Endodermal cell (in vitro differentiated cells): ENCODE measurements around the gene STK35. TPM values are rescaled to one million over a fixed set of nuclear protein-coding genes. Genes with fewer than 3 reads are reported as not detected.

Experiments used
- DNase-seq: peaks from one replicate; pipeline ENCODE4 v3.0.0-alpha.2; 2017
- H3K27ac ChIP-seq: 2 replicates; pipeline ENCODE4 v1.5.1; 2013; ENCODE audit warnings: mild to moderate bottlenecking, low read depth, low read length, moderate library complexity
- H3K27me3 ChIP-seq: 2 replicates; pipeline ENCODE4 v1.6.1; 2013; ENCODE audit warnings: mild to moderate bottlenecking, low read length, moderate library complexity; ENCODE audit not compliant: insufficient read depth, control insufficient read depth, poor library complexity, severe bottlenecking
- H3K36me3 ChIP-seq: 2 replicates; pipeline ENCODE4 v1.7.0; 2013; ENCODE audit warnings: mild to moderate bottlenecking, low read length, moderate library complexity; ENCODE audit not compliant: control insufficient read depth, insufficient read depth
- H3K4me1 ChIP-seq: one replicate; pipeline ENCODE4 v1.7.0; 2013; ENCODE audit warnings: low read length; ENCODE audit not compliant: control insufficient read depth, insufficient read depth
- H3K4me3 ChIP-seq: 2 replicates; pipeline ENCODE4 v1.5.1; 2013; ENCODE audit warnings: mild to moderate bottlenecking, low read length, moderate library complexity
- H3K9ac ChIP-seq: 2 replicates; pipeline ENCODE4 v1.6.1; 2013; ENCODE audit warnings: mild to moderate bottlenecking, low read length, moderate library complexity; ENCODE audit not compliant: poor library complexity, severe bottlenecking; ENCODE audit errors: extremely low read depth
- H3K9me3 ChIP-seq: 2 replicates; pipeline ENCODE4 v1.6.1; 2013; ENCODE audit warnings: mild to moderate bottlenecking, low read length, moderate library complexity; ENCODE audit not compliant: control insufficient read depth
- H3K27ac Mint-ChIP-seq: 2 replicates; pipeline ENCODE4 v1.8.0; 2020; ENCODE audit warnings: mixed read lengths
- H3K27me3 Mint-ChIP-seq: 2 replicates; pipeline ENCODE4 v1.8.0; 2021; ENCODE audit warnings: mild to moderate bottlenecking, mixed read lengths; ENCODE audit not compliant: insufficient read depth
- H3K36me3 Mint-ChIP-seq: 2 replicates; pipeline ENCODE4 v1.8.0; 2020; ENCODE audit warnings: low read depth, mixed read lengths
- H3K4me1 Mint-ChIP-seq: 2 replicates; pipeline ENCODE4 v1.8.0; 2020; ENCODE audit warnings: mixed read lengths
- H3K4me3 Mint-ChIP-seq: 2 replicates; pipeline ENCODE4 v1.8.0; 2020; ENCODE audit warnings: mild to moderate bottlenecking, moderate library complexity, mixed read lengths
- H3K9me3 Mint-ChIP-seq: 2 replicates; pipeline ENCODE4 v1.8.0; 2020; ENCODE audit warnings: mild to moderate bottlenecking, mixed read lengths
- WGBS, 2 experiments: methylation state at CpG; one replicate each; pipeline versions ENCODE4 v1.1.5 to v1.1.7; 2013; ENCODE audit warnings: missing lambda C conversion rate in 2 of 2, mixed read lengths in 1 of 2; ENCODE audit not compliant: insufficient coverage in 1 of 2, insufficient read length in 1 of 2; 5-methylcytosine and 5-hydroxymethylcytosine counted together
- total RNA-seq, 2 donors: library from RNA; stranded (reverse); fragmentation: NEBNext Ultra II Directional in 1 of 2; extraction: Animal tissue kit (Norgen Biotek cat#: 25700) in 1 of 2; gene quantifications; 2 replicates in 1 of 2; 3 replicates in 1 of 2; pipeline ENCODE4 v1.2.1, GENCODE V29; 2021
- TF ChIP-seq, protein P1 (sequence below): fragments of 200-600 bp; sonication (generic); conservative IDR thresholded peaks from 2 replicates; pipeline ENCODE4 v1.5.0; 2021; ENCODE audit warnings: antibody characterized with exemption, mild to moderate bottlenecking

The STK35 gene
- total RNA-seq, 2 donors from 2014 or later, result 44.0 to 46.3 TPM

DNA sequence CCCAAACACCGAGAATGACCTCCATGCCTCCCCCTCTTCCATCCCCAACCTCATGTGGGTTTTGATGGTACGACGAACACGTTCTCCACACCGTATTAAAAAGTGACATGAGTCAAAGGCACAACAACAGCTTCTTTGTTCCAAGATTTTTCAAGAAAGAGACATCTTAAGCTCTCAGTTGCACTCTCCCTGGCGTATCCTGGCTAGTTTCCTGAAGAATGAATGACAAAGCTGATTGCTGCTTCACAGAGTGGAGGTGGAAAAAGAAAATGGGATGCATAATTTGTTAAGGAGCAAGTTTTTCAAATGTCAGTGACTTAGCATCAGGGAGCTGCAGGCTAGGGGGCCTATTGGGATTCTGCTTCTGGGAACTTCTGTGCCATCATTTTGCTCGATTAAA lies 95.5 kb downstream of the STK35 start:
- no peaks in the 10 kb centered on the region for H3K9me3 Mint-ChIP-seq
- H3K27ac ChIP-seq, result no peak overlapping the region
- H3K9me3 ChIP-seq, result no peaks in the 10 kb centered on the region
- no peak overlapping the region for H3K4me3 ChIP-seq
- H3K4me1 Mint-ChIP-seq, result no peaks in the 10 kb centered on the region
- H3K27ac Mint-ChIP-seq, result no peak overlapping the region
- H3K36me3 Mint-ChIP-seq, result no peaks in the 10 kb centered on the region
- H3K4me3 Mint-ChIP-seq, result no peak overlapping the region
- DNase-seq, result no peak
- TF ChIP-seq, protein P1, sequence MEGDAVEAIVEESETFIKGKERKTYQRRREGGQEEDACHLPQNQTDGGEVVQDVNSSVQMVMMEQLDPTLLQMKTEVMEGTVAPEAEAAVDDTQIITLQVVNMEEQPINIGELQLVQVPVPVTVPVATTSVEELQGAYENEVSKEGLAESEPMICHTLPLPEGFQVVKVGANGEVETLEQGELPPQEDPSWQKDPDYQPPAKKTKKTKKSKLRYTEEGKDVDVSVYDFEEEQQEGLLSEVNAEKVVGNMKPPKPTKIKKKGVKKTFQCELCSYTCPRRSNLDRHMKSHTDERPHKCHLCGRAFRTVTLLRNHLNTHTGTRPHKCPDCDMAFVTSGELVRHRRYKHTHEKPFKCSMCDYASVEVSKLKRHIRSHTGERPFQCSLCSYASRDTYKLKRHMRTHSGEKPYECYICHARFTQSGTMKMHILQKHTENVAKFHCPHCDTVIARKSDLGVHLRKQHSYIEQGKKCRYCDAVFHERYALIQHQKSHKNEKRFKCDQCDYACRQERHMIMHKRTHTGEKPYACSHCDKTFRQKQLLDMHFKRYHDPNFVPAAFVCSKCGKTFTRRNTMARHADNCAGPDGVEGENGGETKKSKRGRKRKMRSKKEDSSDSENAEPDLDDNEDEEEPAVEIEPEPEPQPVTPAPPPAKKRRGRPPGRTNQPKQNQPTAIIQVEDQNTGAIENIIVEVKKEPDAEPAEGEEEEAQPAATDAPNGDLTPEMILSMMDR, result no peak
- H3K27me3 Mint-ChIP-seq, result peaks cover 2% of the 10 kb centered on the region
- H3K9ac ChIP-seq, result no peak overlapping the region
- no peaks in the 10 kb centered on the region for H3K4me1 ChIP-seq
- no peaks in the 10 kb centered on the region for H3K27me3 ChIP-seq
- WGBS, 2 experiments, result 65 to 78% methylated on average over 4 to 7 of the region's 7 CpGs
- H3K36me3 ChIP-seq, result no peaks in the 10 kb centered on the region

Other genes with a start within 250 kb of the STK35 start
- gene SIRPA, start 206.4 kb upstream of the STK35 start, total RNA-seq, result 1 to 10 TPM; 5.1 to 6.3 TPM
- gene PDYN, start 107.8 kb upstream of the STK35 start, total RNA-seq, result under 1 TPM; 0.51 to 0.71 TPM
- under 1 TPM; 0.29 to 0.38 TPM for gene TGM3, start 194.2 kb downstream of the STK35 start, total RNA-seq